ENCODE data around the gene THBS4. TPM values are rescaled to one million over a fixed set of nuclear protein-coding genes. Genes with fewer than 3 reads are reported as not detected.
"Not testable (repeated sequence)": the region's sequence is repeated elsewhere in the genome, so short reads cannot be mapped to it uniquely, and the experiment has no call there.

Gene THBS4
- total RNA-seq, 2 experiments from 2014 or later: 0.64 to 0.85 TPM

GRCh38 chr5:80090884-80091166 is 55.7 kb downstream of the THBS4 start:
- no peak for DNase-seq
- ChIA-PET POLR2A (no interaction called here), CTCF (interaction anchor here (0.6 to 6.3 kb wide), 8 partner anchors 10 to 296 kb away, joined by 3 to 67 read pairs (median 5); no protein-coding TSS in a partner anchor)
- Mint-ChIP-seq H3K27me3 (no peaks in the 10 kb centered on the region), H3K27ac (no peak overlapping the region), H3K4me1 (peaks cover 26% of the 10 kb centered on the region), H3K9me3 (no peaks in the 10 kb centered on the region), H3K4me3 (no peak overlapping the region), H3K36me3 (ENCODE audit: low read depth) (peaks cover 9% of the 10 kb centered on the region)

- CTCF ChIA-PET: interaction anchor here (0.7 to 6.3 kb wide), 16 partner anchors 8 to 244 kb away, joined by 3 to 67 read pairs (median 4); partner anchors contain the start of gene SERINC5
- Mint-ChIP-seq H3K4me1 (peaks cover 28% of the 10 kb centered on the region), H3K27ac (peak overlapping the region; percentile 83), H3K36me3 (ENCODE audit: low read depth) (peaks cover 12% of the 10 kb centered on the region)
- not testable (repeated sequence) for H3K27me3 Mint-ChIP-seq, H3K9me3 Mint-ChIP-seq, H3K4me3 Mint-ChIP-seq
- POLR2A ChIA-PET: interaction anchor here (1.0 kb wide), 1 partner anchor 44 kb away, joined by 3 read pairs; no protein-coding TSS in a partner anchor
- peak; percentile 61 for DNase-seq
These were observed 56.6 kb downstream of the THBS4 start for GRCh38 chr5:80091792-80092192.

GRCh38 chr5:80092486-80093107 is 57.4 kb downstream of the THBS4 start:
- H3K36me3 Mint-ChIP-seq (ENCODE audit: low read depth): peaks cover 15% of the 10 kb centered on the region
- DNase-seq: no peak
- CTCF ChIA-PET: interaction anchor here (0.6 to 6.3 kb wide), 13 partner anchors 8 to 572 kb away, joined by 3 to 67 read pairs (median 4); partner anchors contain the start of gene SERINC5
- POLR2A ChIA-PET: no interaction called here
- H3K27me3 Mint-ChIP-seq: no peaks in the 10 kb centered on the region
- no peaks in the 10 kb centered on the region for H3K9me3 Mint-ChIP-seq
- no peak overlapping the region for H3K4me3 Mint-ChIP-seq
- H3K27ac Mint-ChIP-seq: peak overlapping the region; percentile 88
- H3K4me1 Mint-ChIP-seq: peaks cover 32% of the 10 kb centered on the region

GRCh38 chr5:80093796-80094195 is 58.6 kb downstream of the THBS4 start:
- ChIA-PET CTCF (interaction anchor here (0.6 to 6.3 kb wide), 4 partner anchors 10 to 239 kb away, joined by 3 to 67 read pairs (median 12); no protein-coding TSS in a partner anchor), POLR2A (no interaction called here)
- peaks cover 17% of the 10 kb centered on the region for H3K36me3 Mint-ChIP-seq (ENCODE audit: low read depth)
- no peak overlapping the region for H3K4me3 Mint-ChIP-seq
- no peaks in the 10 kb centered on the region for H3K9me3 Mint-ChIP-seq
- H3K27ac Mint-ChIP-seq: peak overlapping the region; percentile 88
- no peak for DNase-seq
- peaks cover 34% of the 10 kb centered on the region for H3K4me1 Mint-ChIP-seq
- no peaks in the 10 kb centered on the region for H3K27me3 Mint-ChIP-seq

GRCh38 chr5:80094236-80094738 is 59.1 kb downstream of the THBS4 start:
- Mint-ChIP-seq H3K9me3 (no peaks in the 10 kb centered on the region), H3K27ac (no peak overlapping the region), H3K4me3 (no peak overlapping the region), H3K36me3 (ENCODE audit: low read depth) (peaks cover 17% of the 10 kb centered on the region), H3K27me3 (no peaks in the 10 kb centered on the region), H3K4me1 (peaks cover 34% of the 10 kb centered on the region)
- no peak for DNase-seq
- CTCF ChIA-PET: interaction anchor here (0.6 to 6.3 kb wide), 5 partner anchors 10 to 237 kb away, joined by 3 to 67 read pairs (median 7); no protein-coding TSS in a partner anchor
- POLR2A ChIA-PET: no interaction called here

GRCh38 chr5:80097451-80097850 is 62.3 kb downstream of the THBS4 start:
- no peak overlapping the region for H3K4me3 Mint-ChIP-seq
- H3K4me1 Mint-ChIP-seq: peaks cover 26% of the 10 kb centered on the region
- peaks cover 17% of the 10 kb centered on the region for H3K36me3 Mint-ChIP-seq (ENCODE audit: low read depth)
- CTCF ChIA-PET: interaction anchor here (0.9 to 1.8 kb wide), 4 partner anchors 9 to 210 kb away, joined by 3 to 5 read pairs (median 4); no protein-coding TSS in a partner anchor
- H3K27me3 Mint-ChIP-seq: no peaks in the 10 kb centered on the region
- no peak overlapping the region for H3K27ac Mint-ChIP-seq
- POLR2A ChIA-PET: no interaction called here
- DNase-seq: no peak
- H3K9me3 Mint-ChIP-seq: no peaks in the 10 kb centered on the region

- Mint-ChIP-seq H3K36me3 (ENCODE audit: low read depth) (peaks cover 15% of the 10 kb centered on the region), H3K9me3 (peaks cover 7% of the 10 kb centered on the region), H3K27ac (no peak overlapping the region), H3K4me1 (peaks cover 25% of the 10 kb centered on the region), H3K27me3 (no peaks in the 10 kb centered on the region), H3K4me3 (no peak overlapping the region)
- ChIA-PET POLR2A (no interaction called here), CTCF (interaction anchor here (0.5 to 0.7 kb wide), 3 partner anchors 230 to 386 kb away, joined by 3 read pairs; no protein-coding TSS in a partner anchor)
- DNase-seq: no peak
These were observed 66.8 kb downstream of the THBS4 start for GRCh38 chr5:80101993-80102392.

GRCh38 chr5:80103371-80103770 is 68.2 kb downstream of the THBS4 start:
- POLR2A ChIA-PET: no interaction called here
- CTCF ChIA-PET: interaction anchor here (0.5 to 1.0 kb wide), 2 partner anchors 30 to 769 kb away, joined by 3 read pairs; no protein-coding TSS in a partner anchor
- Mint-ChIP-seq H3K4me3 (no peak overlapping the region), H3K27ac (no peak overlapping the region), H3K4me1 (peaks cover 20% of the 10 kb centered on the region), H3K36me3 (ENCODE audit: low read depth) (peaks cover 14% of the 10 kb centered on the region), H3K27me3 (no peaks in the 10 kb centered on the region), H3K9me3 (peaks cover 7% of the 10 kb centered on the region)
- DNase-seq: no peak

GRCh38 chr5:80105698-80106439 is 70.7 kb downstream of the THBS4 start:
- peaks cover 13% of the 10 kb centered on the region for H3K36me3 Mint-ChIP-seq (ENCODE audit: low read depth)
- H3K4me1 Mint-ChIP-seq: peaks cover 20% of the 10 kb centered on the region
- H3K27ac Mint-ChIP-seq: no peak overlapping the region
- POLR2A ChIA-PET: no interaction called here
- no peaks in the 10 kb centered on the region for H3K27me3 Mint-ChIP-seq
- DNase-seq: no peak
- peaks cover 7% of the 10 kb centered on the region for H3K9me3 Mint-ChIP-seq
- no peak overlapping the region for H3K4me3 Mint-ChIP-seq
- CTCF ChIA-PET: interaction anchor here (0.6 to 1.5 kb wide), 5 partner anchors 9 to 25 kb away, joined by 3 to 5 read pairs (median 3); no protein-coding TSS in a partner anchor

GRCh38 chr5:80106916-80107315 is 71.8 kb downstream of the THBS4 start:
- Mint-ChIP-seq H3K4me1 (peaks cover 20% of the 10 kb centered on the region), H3K4me3 (no peak overlapping the region), H3K9me3 (peaks cover 7% of the 10 kb centered on the region), H3K36me3 (ENCODE audit: low read depth) (peaks cover 16% of the 10 kb centered on the region), H3K27me3 (no peaks in the 10 kb centered on the region), H3K27ac (no peak overlapping the region)
- DNase-seq: no peak
- ChIA-PET CTCF (interaction anchor here (0.9 to 1.5 kb wide), 4 partner anchors 10 to 16 kb away, joined by 3 to 5 read pairs (median 3); no protein-coding TSS in a partner anchor), POLR2A (no interaction called here)

- CTCF ChIA-PET: interaction anchor here (0.8 to 1.4 kb wide), 5 partner anchors 9 to 16 kb away, joined by 3 to 4 read pairs (median 3); no protein-coding TSS in a partner anchor
- peaks cover 16% of the 10 kb centered on the region for H3K9me3 Mint-ChIP-seq
- no peak for DNase-seq
- peaks cover 12% of the 10 kb centered on the region for H3K4me1 Mint-ChIP-seq
- no peak overlapping the region for H3K4me3 Mint-ChIP-seq
- peaks cover 35% of the 10 kb centered on the region for H3K36me3 Mint-ChIP-seq (ENCODE audit: low read depth)
- no peak overlapping the region for H3K27ac Mint-ChIP-seq
- no peaks in the 10 kb centered on the region for H3K27me3 Mint-ChIP-seq
- POLR2A ChIA-PET: no interaction called here
These were observed 74.7 kb downstream of the THBS4 start for GRCh38 chr5:80109646-80110478.

GRCh38 chr5:80111376-80111990 is 76.3 kb downstream of the THBS4 start:
- POLR2A ChIA-PET, H3K27ac Mint-ChIP-seq, CTCF ChIA-PET, H3K27me3 Mint-ChIP-seq, H3K4me3 Mint-ChIP-seq, DNase-seq: not testable (repeated sequence)
- Mint-ChIP-seq H3K36me3 (ENCODE audit: low read depth) (peaks cover 48% of the 10 kb centered on the region), H3K9me3 (peaks cover 17% of the 10 kb centered on the region), H3K4me1 (peaks cover 13% of the 10 kb centered on the region)

Data from activated CD4-positive, alpha-beta T cell treated with anti-CD3 and anti-CD28 coated beads, Interleukin-2, amount 10 ng/mL, durations not matched to agents 7 days and 5 days (primary cell).